HG03095 (cell line): ENCODE results near the gene SH3RF1.

Source experiments
- ATAC-seq: cut with Tn5 transposase; IDR thresholded peaks from one replicate; pipeline ENCODE4 v1.9.1; 2021; ENCODE audit warnings: moderate library complexity; ENCODE audit not compliant: unreplicated experiment

Gene SH3RF1

DNA sequence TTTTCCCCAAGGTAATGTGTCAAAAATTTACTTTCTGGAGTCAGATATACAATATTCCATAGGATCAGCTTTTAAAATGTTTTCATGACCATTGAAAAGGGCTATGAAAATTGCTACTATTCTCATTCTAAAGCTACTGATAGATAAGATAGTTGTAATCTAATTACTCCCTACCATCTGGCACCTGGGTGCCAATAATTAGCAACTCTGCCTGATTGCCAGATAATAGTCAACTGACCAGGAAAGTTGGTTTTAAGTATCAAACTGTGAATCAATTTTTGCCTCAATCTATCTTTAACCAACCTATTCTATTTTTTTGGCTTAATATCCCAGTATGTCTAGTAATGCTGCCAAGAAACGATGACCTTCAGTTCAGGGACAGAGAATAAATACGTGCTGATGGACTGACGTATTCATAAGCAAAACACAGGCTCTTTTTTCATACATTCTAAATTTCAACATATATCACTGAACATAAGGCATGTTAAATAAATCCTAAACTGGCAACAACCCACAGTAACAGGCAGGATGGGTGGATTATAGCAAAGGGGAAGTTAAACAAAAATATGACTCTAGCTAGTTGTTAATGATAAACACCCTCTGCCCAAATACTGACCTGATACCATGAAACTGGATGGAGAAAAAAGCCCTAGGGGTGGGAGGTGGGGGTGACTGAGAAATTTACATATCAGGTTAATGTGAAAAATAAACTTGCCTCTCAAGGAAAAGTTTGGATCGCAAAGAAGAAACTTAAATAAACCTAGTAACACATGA, 18.2 kb downstream of the SH3RF1 start:
- ATAC-seq, result no peak

DNA sequence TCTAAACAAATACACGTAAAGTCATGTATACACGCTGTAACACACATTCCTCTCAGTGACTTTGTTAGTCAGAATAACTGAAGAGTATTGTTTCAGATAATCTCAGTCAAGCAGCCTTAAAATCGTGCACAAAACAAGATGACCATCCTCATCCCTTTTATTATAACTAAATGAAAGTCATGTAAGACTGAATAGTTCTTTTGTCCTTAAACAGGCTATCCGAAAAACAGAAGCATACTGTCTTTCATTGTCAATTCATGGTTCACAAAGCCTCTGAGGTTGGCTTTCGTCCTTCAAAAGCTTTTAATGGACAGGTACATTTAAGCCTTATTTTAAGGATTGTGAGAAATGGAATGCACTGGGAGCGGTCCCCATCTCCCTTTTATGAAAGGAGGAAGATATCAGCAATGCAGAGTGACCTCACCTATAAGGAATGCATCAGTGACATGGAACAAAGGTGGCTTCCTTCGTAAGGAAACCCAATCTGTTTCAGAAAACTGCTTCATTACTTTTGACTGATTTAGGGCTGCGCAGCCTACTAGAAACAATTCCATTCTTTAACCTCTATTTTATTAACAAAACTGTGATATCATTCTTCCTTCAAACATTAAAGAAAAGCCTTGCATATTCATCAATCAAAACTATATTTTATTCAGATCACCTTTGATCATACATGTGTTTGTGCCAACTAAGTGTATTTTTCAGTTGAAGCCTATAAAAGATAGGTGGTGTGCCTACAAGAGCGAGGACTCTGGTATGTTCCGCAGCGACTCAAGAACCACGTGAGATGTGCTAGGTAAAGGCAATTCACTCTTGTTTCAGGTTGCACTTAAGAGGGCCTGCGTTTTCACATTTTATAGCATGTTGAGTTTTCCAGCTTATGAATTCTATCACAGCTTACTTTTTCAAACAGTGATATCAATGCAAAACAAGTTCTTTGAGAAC, 19.2 kb downstream of the SH3RF1 start:
- no peak for ATAC-seq

DNA sequence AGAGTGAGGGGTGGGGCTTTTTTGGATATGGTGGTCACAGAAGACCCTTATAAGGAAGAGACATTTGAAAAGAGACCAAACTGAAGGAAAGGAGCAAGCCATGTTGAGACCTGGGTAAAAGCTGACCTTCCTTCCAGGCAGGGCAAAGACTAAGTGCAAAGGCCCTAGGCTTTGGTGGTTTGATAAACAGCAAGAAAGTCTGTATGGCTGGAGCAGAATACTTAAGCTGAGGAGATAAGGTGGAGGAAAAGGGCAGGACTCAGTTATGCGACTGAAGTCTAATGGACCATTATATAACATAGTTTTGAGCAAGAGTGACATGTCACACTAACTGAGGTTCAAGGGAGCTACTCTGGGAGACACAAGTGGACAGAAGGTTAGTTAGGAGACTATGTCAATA, 20.0 kb downstream of the SH3RF1 start:
- ATAC-seq, result no peak

DNA sequence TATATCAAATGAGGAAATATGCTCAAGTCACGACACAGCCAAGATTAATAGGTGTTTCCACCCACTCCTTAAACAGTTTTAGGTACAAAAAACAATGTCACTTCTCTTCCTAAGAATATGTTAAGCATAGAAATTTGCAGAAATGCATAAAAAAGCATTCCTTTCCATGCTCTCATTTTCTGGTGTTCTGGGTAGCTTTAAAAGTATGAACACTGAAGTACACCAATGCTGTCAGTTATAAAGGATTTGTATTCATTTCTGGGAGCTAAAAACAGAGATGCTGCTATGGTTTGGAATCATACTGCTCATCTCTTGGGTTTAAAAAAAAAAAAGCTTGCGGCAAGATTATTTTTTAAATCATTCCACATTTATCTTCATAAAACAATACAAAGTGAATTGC, 20.8 kb downstream of the SH3RF1 start:
- ATAC-seq, result no peak

DNA sequence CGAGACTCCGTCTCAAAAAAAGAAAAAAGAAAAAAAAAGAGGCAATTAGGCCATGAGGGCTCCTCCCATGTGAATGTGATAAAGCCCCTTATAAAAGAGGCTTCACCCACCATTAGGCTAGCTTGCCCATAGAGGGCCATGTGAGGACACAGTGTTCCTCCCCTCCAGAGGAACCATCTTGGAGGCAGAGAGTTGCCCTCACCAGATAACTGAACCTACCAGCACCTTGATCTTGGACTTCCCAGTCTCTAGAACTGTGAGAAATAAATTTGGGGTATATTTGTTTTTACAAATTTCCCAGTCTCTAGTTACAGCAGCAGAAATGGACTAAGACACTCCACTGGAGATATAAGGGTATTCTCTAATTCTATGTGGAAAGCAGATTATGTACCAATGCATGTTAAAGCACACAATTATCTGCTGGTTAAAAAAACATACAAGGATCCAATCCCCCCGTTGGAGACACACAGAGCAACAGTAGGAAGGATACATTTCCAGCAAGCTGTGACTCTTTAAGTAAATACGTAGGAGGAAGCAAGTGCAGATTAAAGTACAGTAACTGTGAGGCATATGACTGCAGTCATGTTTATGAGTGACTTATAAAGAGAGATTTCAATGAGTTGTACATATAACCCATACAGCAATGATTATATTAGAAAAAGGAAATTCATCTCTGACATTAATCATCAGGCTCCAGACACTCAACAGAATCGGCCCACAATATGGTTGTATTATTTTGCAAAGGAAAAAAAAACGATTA, 21.4 kb downstream of the SH3RF1 start:
- ATAC-seq, result no peak

DNA sequence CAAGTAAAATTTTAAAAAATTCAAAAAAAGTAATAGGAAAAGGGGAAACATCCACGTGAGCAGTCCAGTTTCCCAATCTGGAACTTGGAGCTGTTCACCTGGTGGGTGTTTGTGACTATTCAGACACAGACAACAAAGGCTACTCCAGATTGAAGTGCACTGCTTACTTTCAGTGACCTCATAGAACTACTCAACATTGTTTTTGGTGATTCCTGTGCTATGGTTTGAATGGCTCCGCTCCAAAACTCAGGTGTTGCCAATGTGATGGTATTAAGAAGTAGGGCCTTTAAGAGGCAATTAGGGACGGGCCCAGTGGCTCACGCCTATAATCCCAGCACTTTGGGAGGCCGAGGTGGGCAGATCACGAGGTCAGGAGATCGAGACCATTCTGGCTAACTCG, 22.1 kb downstream of the SH3RF1 start:
- ATAC-seq, result no peak

DNA sequence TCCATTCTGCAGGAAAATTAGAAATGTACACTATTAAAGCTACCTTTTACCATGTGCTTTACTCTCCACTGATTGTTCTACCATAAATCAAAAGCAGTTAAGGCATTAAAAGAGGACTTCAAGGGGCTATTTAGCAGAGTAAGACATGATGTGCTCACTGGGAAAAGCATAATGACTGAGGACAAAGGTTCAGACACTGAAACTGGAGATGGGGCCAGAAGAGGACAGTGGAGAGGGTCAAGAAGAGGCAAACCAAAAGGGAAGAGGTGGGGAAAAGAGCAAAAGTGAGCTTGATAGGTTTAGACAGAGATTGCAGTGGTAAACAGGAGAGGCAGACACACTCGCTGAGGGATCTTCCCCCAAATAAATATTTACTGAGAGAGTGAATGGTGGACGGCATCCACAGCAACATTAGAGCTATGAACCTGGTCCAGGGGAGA, 23.8 kb downstream of the SH3RF1 start:
- ATAC-seq, result no peak

DNA sequence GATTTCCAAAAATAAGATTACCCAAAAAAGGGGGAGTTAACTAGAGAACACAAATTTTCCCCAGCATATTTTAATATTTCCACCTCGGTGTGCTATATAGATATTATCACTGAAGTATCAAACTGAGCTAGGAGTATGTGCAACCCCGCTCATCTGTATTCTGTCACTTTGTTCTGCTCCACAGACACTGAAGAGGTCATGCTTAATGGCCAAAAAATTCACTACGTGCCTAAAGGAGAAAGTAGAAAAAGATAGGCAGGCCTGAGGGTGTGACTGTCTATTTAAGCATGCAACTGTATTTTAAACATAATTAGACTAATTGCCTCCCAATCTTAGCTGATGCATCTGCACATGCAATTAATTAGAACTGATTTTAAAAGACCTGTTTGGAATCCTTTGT, 24.5 kb downstream of the SH3RF1 start:
- ATAC-seq, result no peak

DNA sequence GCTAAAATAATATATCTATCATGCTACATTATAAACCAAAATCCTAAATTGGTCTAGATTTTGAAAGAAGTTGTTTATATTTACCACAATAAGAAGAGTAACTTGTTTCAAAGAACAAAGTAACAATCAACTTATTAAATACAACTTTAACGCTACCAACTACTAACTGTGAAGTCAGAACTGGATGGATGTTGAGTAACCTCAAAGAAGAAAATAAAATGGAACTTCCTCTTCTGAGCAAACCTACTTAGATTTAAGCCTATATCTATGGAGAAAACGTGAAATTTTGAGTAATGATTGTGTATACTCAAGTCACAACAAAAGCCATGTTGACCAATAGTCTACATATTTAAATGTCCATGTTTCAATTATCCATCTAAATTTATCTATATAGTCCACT, 25.7 kb downstream of the SH3RF1 start:
- no peak for ATAC-seq

DNA sequence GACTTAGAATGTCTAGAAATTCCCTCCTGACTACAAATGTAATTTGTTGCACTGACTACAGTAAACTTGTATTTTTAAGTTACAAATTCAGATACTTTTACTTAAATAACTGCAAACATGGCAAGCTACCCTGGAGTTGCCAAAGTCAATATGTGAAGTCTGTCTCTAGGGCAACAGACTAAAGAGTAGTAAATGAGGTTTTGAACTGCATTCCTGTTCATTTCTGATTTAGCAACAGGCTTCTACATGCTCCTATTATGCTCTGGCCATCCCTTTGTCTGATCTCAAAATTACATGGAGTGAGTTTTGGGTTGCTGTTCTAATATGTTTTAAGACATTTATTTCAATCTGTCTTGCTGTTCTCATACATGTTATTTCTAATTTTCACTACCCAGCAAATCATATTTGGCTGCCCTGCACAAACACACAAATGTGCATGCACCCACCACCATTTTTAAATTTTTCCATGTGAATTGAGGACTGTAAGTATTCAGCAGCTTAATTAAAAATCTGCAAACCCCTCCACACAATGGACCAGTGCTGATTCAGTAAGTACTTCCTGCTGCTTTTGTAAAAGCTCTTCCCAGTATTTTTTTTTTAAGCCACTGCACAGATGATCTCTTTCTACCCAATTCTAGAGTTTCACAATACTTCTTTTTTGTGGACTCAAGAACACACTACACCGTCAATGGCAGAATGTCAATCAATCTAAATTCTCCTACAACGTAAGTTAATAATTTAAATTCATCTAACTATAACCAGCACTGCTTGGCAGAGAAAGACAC, 26.7 kb downstream of the SH3RF1 start:
- ATAC-seq, result no peak

DNA sequence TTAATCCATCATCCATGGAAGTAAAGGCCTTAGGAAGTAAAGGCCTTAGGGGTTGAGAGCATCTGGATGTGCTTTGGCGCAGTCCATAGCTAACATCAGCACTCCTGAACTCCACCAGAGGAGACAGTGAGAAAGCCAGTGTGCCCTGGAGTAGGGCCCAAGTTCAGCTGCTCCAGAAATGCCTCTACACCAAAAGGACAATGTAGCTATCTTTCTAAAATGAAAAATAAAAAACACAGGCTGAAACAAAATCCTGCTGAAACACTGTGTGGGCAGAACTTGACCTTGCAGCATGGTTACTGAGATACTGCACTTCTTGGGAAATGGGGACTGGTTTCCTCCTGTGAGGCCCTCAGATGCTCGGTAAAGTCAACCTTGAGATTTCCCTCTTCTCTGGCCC, 29.3 kb downstream of the SH3RF1 start:
- no peak for ATAC-seq

DNA sequence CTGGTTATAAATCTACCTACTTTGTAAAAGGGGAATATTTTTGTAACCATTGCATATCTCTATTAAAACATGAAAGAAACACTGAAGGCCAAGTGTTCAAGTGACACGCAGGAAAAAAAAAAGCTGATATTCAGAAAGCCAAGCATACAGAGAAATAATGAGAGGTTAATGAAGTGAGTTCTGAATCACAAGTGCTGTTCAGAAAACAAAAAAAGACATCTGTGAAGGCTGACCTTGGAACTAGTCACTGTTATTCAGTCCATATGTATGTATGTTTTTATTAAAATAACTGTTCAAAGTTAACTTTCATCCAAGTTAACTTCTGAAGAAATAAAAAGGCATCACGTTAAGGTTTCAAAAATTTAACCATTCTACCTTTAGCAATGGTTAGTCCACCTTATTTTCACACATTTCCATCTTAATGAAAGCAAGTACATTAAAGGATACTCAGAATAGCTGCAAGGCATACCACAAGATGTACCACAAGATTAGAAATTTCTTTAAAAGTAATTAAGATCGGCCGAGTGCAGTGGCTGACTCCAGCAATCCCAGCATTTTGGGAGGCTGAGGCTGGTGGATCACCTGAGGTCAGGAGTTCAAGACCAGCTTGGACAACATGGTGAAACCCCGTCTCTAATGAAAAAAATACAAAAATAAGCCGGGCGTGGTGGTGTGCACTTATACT, 31.4 kb downstream of the SH3RF1 start:
- no peak for ATAC-seq

DNA sequence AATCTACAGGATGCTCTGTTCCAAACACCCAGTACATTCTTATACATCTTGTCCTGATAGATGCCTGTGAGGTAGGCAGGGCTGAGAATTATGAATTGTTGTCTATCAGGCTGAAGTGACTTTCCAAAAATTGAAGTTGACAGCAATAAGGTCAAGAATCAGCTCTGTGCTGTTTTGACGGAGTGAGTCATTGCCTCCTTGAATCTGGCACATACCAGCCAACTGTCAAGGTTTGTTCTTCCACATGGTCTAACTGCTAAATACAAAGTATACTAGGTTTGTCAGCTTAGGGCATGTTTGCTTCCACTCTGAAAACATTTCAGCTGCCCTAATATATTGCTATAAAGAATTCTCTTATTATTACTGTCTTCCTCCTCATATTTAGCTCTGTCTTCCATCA, 32.3 kb downstream of the SH3RF1 start:
- no peak for ATAC-seq

DNA sequence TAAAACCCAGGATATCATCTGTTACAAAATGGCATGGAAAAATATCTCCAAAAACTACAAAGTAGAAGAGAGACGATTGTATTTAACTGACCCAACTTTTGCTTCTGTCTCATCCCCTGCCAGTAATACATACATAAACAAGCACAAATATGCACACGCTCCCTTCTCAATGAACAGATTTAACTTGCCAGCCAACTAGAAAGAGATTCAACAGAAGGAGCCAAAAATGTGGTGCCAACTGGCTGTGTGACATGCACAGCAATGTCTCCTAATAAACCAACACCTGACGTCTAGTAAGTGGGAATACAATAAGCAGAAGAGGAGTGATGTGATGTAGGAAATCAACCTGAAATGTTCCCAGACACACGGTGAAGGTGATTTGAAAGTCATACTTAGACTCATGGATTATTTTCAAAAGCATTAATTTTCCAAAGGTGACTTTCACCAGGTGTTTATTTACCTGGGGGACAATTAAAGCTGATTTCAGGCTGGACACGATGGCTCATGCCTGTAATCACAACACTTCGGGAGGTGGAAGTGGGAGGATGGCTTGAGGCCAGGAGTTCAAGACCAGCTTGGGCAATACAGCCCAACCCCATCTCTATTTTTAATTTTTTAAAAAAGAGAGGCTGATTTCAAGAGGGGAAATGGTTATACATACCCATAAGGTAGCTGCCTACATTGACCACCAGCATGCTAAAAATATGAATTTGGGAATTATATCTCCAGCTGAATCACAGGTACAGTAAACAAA, 33.7 kb downstream of the SH3RF1 start:
- ATAC-seq, result no peak

DNA sequence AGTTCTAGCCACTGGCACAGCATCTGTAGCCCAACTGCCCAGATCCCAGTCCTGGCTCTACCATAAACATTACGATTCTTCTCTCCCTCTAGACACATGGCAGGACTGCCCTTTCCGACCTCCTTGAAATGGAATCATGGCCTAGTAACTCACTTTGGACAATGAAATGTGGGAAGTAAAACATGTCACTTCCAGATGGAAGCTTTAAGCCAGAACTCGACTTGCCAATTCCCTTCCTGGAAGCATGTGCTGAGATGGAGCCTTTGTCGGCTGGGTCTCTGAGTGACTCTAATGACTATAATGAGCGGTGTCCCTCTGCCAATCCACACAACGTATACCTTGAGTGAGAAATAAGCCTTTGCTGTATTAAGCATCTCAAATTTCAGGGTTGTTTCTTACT, 34.7 kb downstream of the SH3RF1 start:
- ATAC-seq, result no peak

DNA sequence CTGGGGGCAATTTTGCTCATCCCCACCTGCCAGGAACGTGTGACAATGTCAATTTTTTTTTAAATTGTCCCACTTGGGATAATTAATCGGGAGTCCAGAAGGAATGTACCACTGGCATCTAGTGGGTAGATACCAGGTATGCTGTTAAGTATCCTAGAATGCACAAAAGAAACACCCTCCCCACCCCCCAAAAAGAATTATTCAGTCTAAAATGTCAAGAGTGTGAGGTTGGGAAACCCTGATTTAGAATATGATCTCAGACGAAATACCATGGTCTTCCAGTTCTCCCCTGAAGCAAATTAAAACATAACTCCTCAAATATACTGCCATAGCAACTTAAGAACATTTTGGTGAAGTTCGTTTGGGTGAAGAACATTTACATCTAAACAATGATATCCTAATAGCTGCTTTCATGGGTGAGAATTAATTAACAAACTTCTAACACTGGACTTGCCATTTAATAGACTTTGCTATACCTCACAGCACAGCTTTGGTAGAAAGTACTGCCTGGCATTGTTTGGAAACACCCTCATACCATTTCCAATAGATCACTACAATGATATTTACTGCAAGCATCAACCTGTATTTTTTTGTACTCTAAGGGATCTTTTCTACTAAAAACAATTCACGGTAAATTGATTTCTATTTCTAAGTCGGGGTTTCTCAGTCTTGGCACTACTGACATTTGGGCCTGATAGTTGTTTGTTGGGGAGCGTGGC, 36.5 kb downstream of the SH3RF1 start:
- ATAC-seq, result no peak

DNA sequence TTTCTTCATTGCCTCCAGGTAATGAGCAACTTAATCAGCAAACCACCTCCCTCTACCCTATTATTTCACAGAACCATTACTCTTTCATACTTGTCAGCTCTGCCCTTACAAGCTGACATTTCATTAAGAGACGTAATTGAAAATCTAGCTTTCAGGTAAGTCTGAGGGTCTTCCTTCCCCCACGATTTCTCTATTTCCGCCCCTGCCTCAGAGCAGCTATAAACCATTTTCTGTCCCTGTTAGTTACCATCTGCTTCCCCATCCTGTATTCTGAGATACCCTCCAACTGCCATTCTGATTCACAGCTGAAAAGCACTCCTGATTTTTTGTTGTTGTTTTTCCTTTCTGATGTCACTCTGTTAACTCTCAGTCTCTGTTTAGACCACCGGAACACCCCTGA, 37.1 kb downstream of the SH3RF1 start:
- ATAC-seq, result no peak

DNA sequence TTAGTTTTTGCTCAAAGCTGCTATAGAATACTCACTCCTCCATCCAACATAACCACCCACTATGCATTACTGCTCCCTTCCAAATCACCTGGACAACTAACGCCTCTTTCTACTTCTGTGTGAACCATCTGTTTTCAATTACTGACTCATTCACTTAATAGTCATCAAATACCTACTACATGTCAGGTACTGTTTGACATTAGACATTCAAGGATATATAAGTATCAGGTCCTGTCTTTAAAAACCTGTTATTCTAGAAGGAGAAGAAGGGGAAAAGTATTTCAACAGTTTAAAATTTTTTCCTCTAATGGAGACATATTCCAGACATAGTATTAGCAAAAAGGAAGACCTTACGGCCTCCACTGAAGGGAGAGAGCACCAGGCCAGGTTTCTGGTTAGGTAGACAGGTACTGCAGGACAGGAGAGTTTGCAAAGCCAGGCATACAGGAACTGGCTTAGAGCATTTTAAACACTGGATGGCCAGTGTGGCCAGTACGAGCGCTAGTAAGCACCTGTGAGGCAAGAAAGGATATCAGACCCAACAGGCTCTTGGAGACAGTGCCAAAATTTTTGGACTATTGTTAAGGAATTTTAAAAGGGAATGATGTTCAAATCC, 39.0 kb downstream of the SH3RF1 start:
- ATAC-seq, result no peak
